Fibroblast of lung (primary cell): Measurements from ENCODE around the gene IL31RA. TPM values are rescaled to one million over a fixed set of nuclear protein-coding genes. Genes with fewer than 3 reads are reported as not detected.

Experiments used
- DNase-seq, 2 donors: peaks; one replicate each; pipeline versions ENCODE4 v3.0.0 to v3.0.0-alpha.2; 2010; ENCODE audit warnings: low read depth in 2 of 2
- H2AFZ ChIP-seq: 2 replicates; pipeline ENCODE4 v1.5.1; 2012; ENCODE audit warnings: low read length, control low read depth, inconsistent platforms
- H3K27ac ChIP-seq: 2 replicates; pipeline ENCODE4 v1.5.1; 2011; ENCODE audit warnings: low read length, control low read depth; ENCODE audit not compliant: insufficient read depth
- H3K27me3 ChIP-seq: 2 replicates; pipeline ENCODE4 v1.5.1; 2011; ENCODE audit warnings: mild to moderate bottlenecking, low read length; ENCODE audit not compliant: control insufficient read depth, insufficient read depth
- H3K36me3 ChIP-seq: 2 replicates; pipeline ENCODE4 v1.5.1; 2011; ENCODE audit warnings: low read length; ENCODE audit not compliant: control insufficient read depth, insufficient read depth
- H3K4me1 ChIP-seq: 2 replicates; pipeline ENCODE4 v1.5.1; 2011; ENCODE audit warnings: low read length; ENCODE audit not compliant: control insufficient read depth, insufficient read depth; ENCODE audit errors: extremely low read depth
- H3K4me2 ChIP-seq: 2 replicates; pipeline ENCODE4 v1.5.1; 2011; ENCODE audit warnings: low read length, control low read depth; ENCODE audit not compliant: insufficient read depth; ENCODE audit errors: extremely low read depth
- H3K4me3 ChIP-seq, 4 experiments: fragments of 200-600 bp in 1 of 4; sonication (generic) in 1 of 4; replicated peaks in 1 of 4; 2 replicates each; pipeline ENCODE4 v1.5.1; 2011 to 2016; ENCODE audit warnings: low read length in 4 of 4, low read depth in 3 of 4, mild to moderate bottlenecking in 3 of 4, control low read depth in 2 of 4, inconsistent platforms in 1 of 4, mixed read lengths in 1 of 4; ENCODE audit not compliant: insufficient read depth in 1 of 4; ENCODE audit errors: control extremely low read depth in 1 of 4
- H3K79me2 ChIP-seq: 2 replicates; pipeline ENCODE4 v1.5.1; 2012; ENCODE audit warnings: mild to moderate bottlenecking, low read length, inconsistent platforms; ENCODE audit not compliant: control insufficient read depth, insufficient read depth
- H3K9ac ChIP-seq: 2 replicates; pipeline ENCODE4 v1.5.1; 2011; ENCODE audit warnings: mild to moderate bottlenecking, low read length, control low read depth; ENCODE audit not compliant: insufficient read depth
- H3K9me3 ChIP-seq: 2 replicates; pipeline ENCODE4 v1.5.1; 2012; ENCODE audit warnings: low read depth, low read length; ENCODE audit not compliant: control insufficient read depth, insufficient read depth
- H4K20me1 ChIP-seq: 2 replicates; pipeline ENCODE4 v1.5.1; 2011; ENCODE audit warnings: low read length; ENCODE audit not compliant: control insufficient read depth, insufficient read depth; ENCODE audit errors: extremely low read depth
- EZH2 ChIP-seq: IDR thresholded peaks from 2 replicates; pipeline ENCODE4 v1.5.1; 2012; ENCODE audit warnings: low read length, control low read depth, mild to moderate bottlenecking; ENCODE audit errors: missing control alignments
- polyA plus RNA-seq, 2 donors: library from polyadenylated mRNA; depleted of rRNA in 1 of 2; stranded (reverse) in 1 of 2; unstranded in 1 of 2; fragments of >200 nt; gene quantifications; 2 replicates each; pipeline ENCODE4 v1.2.1, GENCODE V29; 2011 to 2012; ENCODE audit warnings: missing spikeins in 1 of 2
- total RNA-seq: library from RNA; depleted of rRNA; stranded (reverse); fragments of >200 nt; gene quantifications from 2 replicates; pipeline ENCODE4 v1.2.1, GENCODE V29; 2014
- TF ChIP-seq, protein P1 (sequence below), 2 donors: IDR thresholded peaks in 1 of 2; conservative IDR thresholded peaks in 1 of 2; 1 replicate in 1 of 2; 2 replicates in 1 of 2; pipeline ENCODE4 v1.5.1; 2011 to 2012; ENCODE audit warnings: low read length in 2 of 2, control low read depth in 1 of 2, inconsistent platforms in 1 of 2, low read depth in 1 of 2, mild to moderate bottlenecking in 1 of 2

Gene IL31RA
- total and polyA plus RNA-seq, 2 donors (not counting 1 experiment from before 2014, with no cell fraction given), result 0.28 to 2.6 TPM

DNA sequence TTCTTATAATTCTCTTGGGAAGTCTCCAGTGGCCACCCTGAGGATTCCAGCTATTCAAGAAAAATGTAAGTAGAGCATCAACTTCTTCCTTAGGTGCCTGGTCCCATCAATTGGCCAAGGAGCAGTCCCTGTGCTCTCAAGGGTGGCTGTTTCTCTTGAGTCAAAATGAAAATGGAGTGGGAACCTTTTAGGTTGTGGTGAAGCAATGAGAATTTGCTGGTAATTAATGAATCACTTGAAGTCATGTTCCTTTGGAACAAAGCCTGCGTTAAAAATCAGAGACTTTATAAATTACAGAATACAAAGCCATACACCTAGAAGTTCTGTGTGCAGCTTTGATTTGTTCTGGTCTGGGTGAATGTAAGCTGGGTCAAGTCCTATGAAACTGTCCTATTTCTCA, 48.9 kb downstream of the IL31RA start:
- no peak overlapping the region for H3K27ac ChIP-seq
- no peaks in the 10 kb centered on the region for H3K9me3 ChIP-seq
- no peaks in the 10 kb centered on the region for H3K27me3 ChIP-seq
- no peak overlapping the region for H2AFZ ChIP-seq
- no peaks in the 10 kb centered on the region for H3K36me3 ChIP-seq
- DNase-seq, result no peak
- H3K4me3 ChIP-seq, result no peak overlapping the region
- no peak overlapping the region for H3K9ac ChIP-seq
- no peak for TF ChIP-seq EZH2
- TF ChIP-seq, protein P1, sequence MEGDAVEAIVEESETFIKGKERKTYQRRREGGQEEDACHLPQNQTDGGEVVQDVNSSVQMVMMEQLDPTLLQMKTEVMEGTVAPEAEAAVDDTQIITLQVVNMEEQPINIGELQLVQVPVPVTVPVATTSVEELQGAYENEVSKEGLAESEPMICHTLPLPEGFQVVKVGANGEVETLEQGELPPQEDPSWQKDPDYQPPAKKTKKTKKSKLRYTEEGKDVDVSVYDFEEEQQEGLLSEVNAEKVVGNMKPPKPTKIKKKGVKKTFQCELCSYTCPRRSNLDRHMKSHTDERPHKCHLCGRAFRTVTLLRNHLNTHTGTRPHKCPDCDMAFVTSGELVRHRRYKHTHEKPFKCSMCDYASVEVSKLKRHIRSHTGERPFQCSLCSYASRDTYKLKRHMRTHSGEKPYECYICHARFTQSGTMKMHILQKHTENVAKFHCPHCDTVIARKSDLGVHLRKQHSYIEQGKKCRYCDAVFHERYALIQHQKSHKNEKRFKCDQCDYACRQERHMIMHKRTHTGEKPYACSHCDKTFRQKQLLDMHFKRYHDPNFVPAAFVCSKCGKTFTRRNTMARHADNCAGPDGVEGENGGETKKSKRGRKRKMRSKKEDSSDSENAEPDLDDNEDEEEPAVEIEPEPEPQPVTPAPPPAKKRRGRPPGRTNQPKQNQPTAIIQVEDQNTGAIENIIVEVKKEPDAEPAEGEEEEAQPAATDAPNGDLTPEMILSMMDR (conservative IDR thresholded peaks at IDR 0.05 in 1 of 2, IDR thresholded peaks at IDR 0.05 in 1 of 2; ENCODE audit: low read depth in 1 of 2, low read length in 2 of 2), result no peak
- no peak overlapping the region for H3K4me2 ChIP-seq
- peaks cover 4% of the 10 kb centered on the region for H3K4me1 ChIP-seq
- no peaks in the 10 kb centered on the region for H4K20me1 ChIP-seq
- no peaks in the 10 kb centered on the region for H3K79me2 ChIP-seq

DNA sequence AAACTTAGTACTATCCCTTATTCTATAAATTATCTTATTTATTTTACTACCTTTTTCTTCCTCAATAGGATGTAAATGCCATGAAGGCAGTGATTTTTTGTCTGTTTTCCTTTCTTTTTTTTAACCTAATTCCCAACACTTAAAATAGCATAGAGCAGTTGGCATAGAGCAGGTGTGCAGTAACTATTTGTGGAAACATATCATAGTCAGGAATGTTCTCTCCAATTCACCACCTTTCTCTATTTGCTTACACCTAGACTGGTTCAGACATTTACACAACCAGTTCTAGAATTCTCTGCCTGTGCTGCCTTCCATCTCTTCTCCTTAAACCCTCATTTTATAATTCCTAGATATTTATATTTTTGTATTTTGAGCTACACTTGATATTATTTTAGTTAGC, 49.6 kb downstream of the IL31RA start:
- Histone ChIP-seq H3K4me2 (no peak overlapping the region), H3K4me1 (peaks cover 4% of the 10 kb centered on the region), H3K4me3 (no peak overlapping the region), H3K27ac (no peak overlapping the region), H3K79me2 (no peaks in the 10 kb centered on the region), H3K9me3 (no peaks in the 10 kb centered on the region), H2AFZ (no peak overlapping the region), H3K9ac (no peak overlapping the region), H4K20me1 (no peaks in the 10 kb centered on the region), H3K27me3 (no peaks in the 10 kb centered on the region), H3K36me3 (no peaks in the 10 kb centered on the region)
- no peak for TF ChIP-seq EZH2
- TF ChIP-seq, protein P1 (conservative IDR thresholded peaks at IDR 0.05 in 1 of 2, IDR thresholded peaks at IDR 0.05 in 1 of 2; ENCODE audit: low read depth in 1 of 2, low read length in 2 of 2), result no peak
- DNase-seq, result no peak

DNA sequence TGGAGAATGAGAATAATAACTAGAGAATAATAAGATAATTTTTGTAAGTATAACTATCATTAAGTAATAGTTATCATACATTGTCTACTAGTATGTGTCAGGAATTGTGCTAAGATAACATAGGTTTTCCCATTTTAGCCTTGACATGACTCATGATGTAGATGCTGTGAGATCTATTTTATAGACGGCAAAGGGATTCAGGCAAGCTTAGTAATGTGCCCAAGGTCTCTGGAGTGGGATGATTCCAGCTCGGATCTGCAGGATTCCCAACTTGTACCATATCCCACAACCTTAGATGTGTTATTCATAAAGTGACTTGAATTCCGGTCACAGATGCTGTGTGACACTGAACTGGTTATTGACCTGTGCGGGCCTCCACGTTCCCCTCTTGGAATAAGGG, 51.5 kb downstream of the IL31RA start:
- no peak overlapping the region for H3K4me2 ChIP-seq
- H3K9ac ChIP-seq, result no peak overlapping the region
- H3K4me1 ChIP-seq, result peaks cover 2% of the 10 kb centered on the region
- H3K27me3 ChIP-seq, result no peaks in the 10 kb centered on the region
- H3K4me3 ChIP-seq, result no peak overlapping the region
- no peaks in the 10 kb centered on the region for H4K20me1 ChIP-seq
- no peak overlapping the region for H2AFZ ChIP-seq
- TF ChIP-seq EZH2, result no peak
- TF ChIP-seq, protein P1 (conservative IDR thresholded peaks at IDR 0.05 in 1 of 2, IDR thresholded peaks at IDR 0.05 in 1 of 2; ENCODE audit: low read depth in 1 of 2, low read length in 2 of 2), result no peak
- peak in 1 of 2 donors; percentile 23 for DNase-seq
- no peaks in the 10 kb centered on the region for H3K79me2 ChIP-seq
- H3K27ac ChIP-seq, result no peak overlapping the region
- no peaks in the 10 kb centered on the region for H3K36me3 ChIP-seq
- no peaks in the 10 kb centered on the region for H3K9me3 ChIP-seq
